MCF 10A (cell line): ENCODE measurements around the gene SH3RF2. TPM values are rescaled to one million over a fixed set of nuclear protein-coding genes. Genes with fewer than 3 reads are reported as not detected.

Experiments
- BruUV-seq: library from RNA; stranded (reverse); fragments of 400-500 nt; replicated peaks from 2 replicates; lab custom pipeline; 2021; lab: Mats Ljungman, UMichigan
- CTCF ChIA-PET: fragments of 300-600 bp; sonication (Branson Sonifier 250); formaldehyde crosslinking; extraction: SDS; loops from one replicate; lab custom pipeline; 2021; ENCODE audit warnings: antibody characterized with exemption, inconsistent platforms; lab: Yijun Ruan, JAX
- POLR2A ChIA-PET: fragments of 300-600, 350-650 bp; sonication (Branson Sonifier 250); formaldehyde crosslinking; extraction: SDS; loops from one replicate; lab custom pipeline; 2020; ENCODE audit warnings: antibody characterized with exemption, inconsistent platforms; lab: Yijun Ruan, JAX
- DNase-seq: peaks from one replicate; pipeline ENCODE4 v3.0.0-alpha.2; 2018; ENCODE audit not compliant: unreplicated experiment
- H3K27ac Mint-ChIP-seq: one replicate; pipeline ENCODE4 v1.8.0; 2022; ENCODE audit warnings: mild to moderate bottlenecking, low read depth, mixed read lengths; ENCODE audit not compliant: unreplicated experiment
- H3K27me3 Mint-ChIP-seq: one replicate; pipeline ENCODE4 v1.8.0; 2022; ENCODE audit warnings: mixed read lengths; ENCODE audit not compliant: insufficient read depth, unreplicated experiment
- H3K36me3 Mint-ChIP-seq: one replicate; pipeline ENCODE4 v1.8.0; 2022; ENCODE audit warnings: mild to moderate bottlenecking, moderate library complexity, mixed read lengths; ENCODE audit not compliant: insufficient read depth, unreplicated experiment
- H3K4me1 Mint-ChIP-seq: one replicate; pipeline ENCODE4 v1.8.0; 2022; ENCODE audit warnings: mixed read lengths; ENCODE audit not compliant: insufficient read depth, unreplicated experiment
- H3K4me3 Mint-ChIP-seq: one replicate; pipeline ENCODE4 v1.8.0; 2022; ENCODE audit warnings: mild to moderate bottlenecking, moderate library complexity, mixed read lengths; ENCODE audit not compliant: unreplicated experiment
- H3K9me3 Mint-ChIP-seq: one replicate; pipeline ENCODE4 v1.8.0; 2022; ENCODE audit warnings: mixed read lengths; ENCODE audit not compliant: unreplicated experiment
- intact Hi-C: fragments of 100-400 bp; cut with micrococcal nuclease; formaldehyde crosslinking; loops from 2 replicates; pipeline ENCODE4 v1.14.1; 2022
- total RNA-seq: library from RNA; stranded (reverse); gene quantifications from 2 replicates; pipeline ENCODE4 v1.2.3, GENCODE V29; 2022
- TF ChIP-seq, protein P1 (sequence below): fragments of 200-600 bp; IDR thresholded peaks from one replicate; pipeline ENCODE4 v1.8.0; 2022; ENCODE audit warnings: antibody characterized with exemption, mild to moderate bottlenecking; ENCODE audit not compliant: unreplicated experiment

Gene SH3RF2
- total RNA-seq, 1 experiment from 2014 or later = 29.6 TPM

DNA sequence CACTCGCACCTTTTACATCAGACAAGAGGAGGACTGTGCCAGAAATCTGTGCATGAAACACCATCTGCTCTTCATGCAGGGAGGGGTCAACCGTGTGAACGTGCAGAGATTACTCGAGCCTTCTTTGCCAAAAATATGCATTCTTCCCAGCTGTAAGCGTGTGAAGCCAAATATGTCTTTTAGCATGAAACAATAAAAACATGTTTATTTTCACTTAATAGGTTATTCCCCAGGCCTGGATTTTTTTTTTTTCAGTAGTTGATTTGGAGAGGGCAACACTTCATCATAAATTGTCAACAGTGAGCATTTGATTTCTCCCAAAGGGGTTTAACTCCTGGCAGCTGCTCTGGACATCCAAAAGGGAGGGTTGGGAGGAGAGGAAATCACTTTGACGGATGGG is 145.2 kb downstream of the SH3RF2 start:
- H3K36me3 Mint-ChIP-seq = peaks cover 7% of the 10 kb centered on the region
- H3K27ac Mint-ChIP-seq = no peak overlapping the region
- ChIA-PET POLR2A (interaction anchor here (1.1 kb wide), 1 partner anchor 10 kb away, joined by 4 read pairs; no protein-coding TSS in a partner anchor), CTCF (interaction anchor here (0.6 kb wide), 2 partner anchors 22 to 178 kb away, joined by 3 read pairs; no protein-coding TSS in a partner anchor)
- no peak overlapping the region for H3K4me3 Mint-ChIP-seq
- H3K4me1 Mint-ChIP-seq = peaks cover 15% of the 10 kb centered on the region
- no peaks in the 10 kb centered on the region for H3K9me3 Mint-ChIP-seq
- TF ChIP-seq, protein P1, sequence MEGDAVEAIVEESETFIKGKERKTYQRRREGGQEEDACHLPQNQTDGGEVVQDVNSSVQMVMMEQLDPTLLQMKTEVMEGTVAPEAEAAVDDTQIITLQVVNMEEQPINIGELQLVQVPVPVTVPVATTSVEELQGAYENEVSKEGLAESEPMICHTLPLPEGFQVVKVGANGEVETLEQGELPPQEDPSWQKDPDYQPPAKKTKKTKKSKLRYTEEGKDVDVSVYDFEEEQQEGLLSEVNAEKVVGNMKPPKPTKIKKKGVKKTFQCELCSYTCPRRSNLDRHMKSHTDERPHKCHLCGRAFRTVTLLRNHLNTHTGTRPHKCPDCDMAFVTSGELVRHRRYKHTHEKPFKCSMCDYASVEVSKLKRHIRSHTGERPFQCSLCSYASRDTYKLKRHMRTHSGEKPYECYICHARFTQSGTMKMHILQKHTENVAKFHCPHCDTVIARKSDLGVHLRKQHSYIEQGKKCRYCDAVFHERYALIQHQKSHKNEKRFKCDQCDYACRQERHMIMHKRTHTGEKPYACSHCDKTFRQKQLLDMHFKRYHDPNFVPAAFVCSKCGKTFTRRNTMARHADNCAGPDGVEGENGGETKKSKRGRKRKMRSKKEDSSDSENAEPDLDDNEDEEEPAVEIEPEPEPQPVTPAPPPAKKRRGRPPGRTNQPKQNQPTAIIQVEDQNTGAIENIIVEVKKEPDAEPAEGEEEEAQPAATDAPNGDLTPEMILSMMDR = no peak
- BruUV-seq = no TSS peak
- intact Hi-C loops = no loop called here
- no peaks in the 10 kb centered on the region for H3K27me3 Mint-ChIP-seq
- no peak for DNase-seq

DNA sequence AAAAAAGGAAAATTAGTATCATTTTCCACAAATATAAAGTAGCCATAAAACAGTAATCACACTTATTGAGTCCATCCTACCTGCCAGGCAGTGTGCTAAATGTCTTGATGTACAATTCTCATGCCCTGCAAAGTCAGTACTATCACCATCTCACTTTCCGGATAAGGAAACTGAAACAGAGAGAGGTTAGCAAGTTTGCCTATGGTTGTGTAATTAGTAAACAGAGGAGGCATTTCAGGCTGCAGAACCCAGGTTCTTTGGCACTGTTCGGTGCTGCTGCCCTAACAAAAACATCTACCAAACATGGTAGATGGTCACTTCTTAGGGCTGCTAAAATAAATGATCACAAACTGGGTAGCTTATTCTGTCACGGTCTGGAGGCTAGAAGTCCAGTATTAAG is 146.4 kb downstream of the SH3RF2 start:
- POLR2A ChIA-PET = interaction anchor here (1.1 kb wide), 1 partner anchor 12 kb away, joined by 4 read pairs; no protein-coding TSS in a partner anchor
- intact Hi-C loops = no loop called here
- H3K4me3 Mint-ChIP-seq = no peak overlapping the region
- H3K27ac Mint-ChIP-seq = no peak overlapping the region
- TF ChIP-seq, protein P1 = no peak
- H3K9me3 Mint-ChIP-seq = no peaks in the 10 kb centered on the region
- no peaks in the 10 kb centered on the region for H3K27me3 Mint-ChIP-seq
- H3K4me1 Mint-ChIP-seq = peaks cover 15% of the 10 kb centered on the region
- no TSS peak for BruUV-seq
- DNase-seq = no peak
- H3K36me3 Mint-ChIP-seq = peaks cover 7% of the 10 kb centered on the region
- CTCF ChIA-PET = interaction anchor here (0.6 kb wide), 1 partner anchor 11 kb away, joined by 3 read pairs; no protein-coding TSS in a partner anchor

DNA sequence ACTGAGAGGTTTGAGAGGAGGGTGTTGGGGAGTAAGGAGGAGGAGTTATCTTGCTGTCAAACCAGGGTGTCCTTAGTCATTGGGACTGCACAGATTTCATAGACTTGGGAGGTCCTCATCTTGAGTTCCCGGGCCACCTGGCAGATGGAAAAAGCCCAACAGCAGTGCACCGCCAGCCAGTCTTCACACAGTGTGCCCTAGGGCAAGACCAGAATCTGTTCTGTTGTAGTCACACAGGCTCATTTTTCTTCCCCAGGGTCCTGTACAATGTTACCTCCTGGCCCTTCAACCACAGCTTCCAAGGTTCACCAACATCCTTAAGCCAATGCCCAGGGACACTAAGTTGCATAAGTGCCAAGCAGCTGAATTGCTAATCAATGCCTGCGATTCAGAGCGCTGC is 148.0 kb downstream of the SH3RF2 start:
- CTCF ChIA-PET = no interaction called here
- intact Hi-C loops = no loop called here
- Mint-ChIP-seq H3K4me3 (no peak overlapping the region), H3K36me3 (peaks cover 7% of the 10 kb centered on the region), H3K27ac (no peak overlapping the region), H3K9me3 (no peaks in the 10 kb centered on the region), H3K27me3 (no peaks in the 10 kb centered on the region), H3K4me1 (peaks cover 13% of the 10 kb centered on the region)
- DNase-seq = no peak
- BruUV-seq = no TSS peak
- TF ChIP-seq, protein P1 = no peak
- POLR2A ChIA-PET = interaction anchor here (0.7 kb wide), 1 partner anchor 95 kb away, joined by 3 read pairs; no protein-coding TSS in a partner anchor

DNA sequence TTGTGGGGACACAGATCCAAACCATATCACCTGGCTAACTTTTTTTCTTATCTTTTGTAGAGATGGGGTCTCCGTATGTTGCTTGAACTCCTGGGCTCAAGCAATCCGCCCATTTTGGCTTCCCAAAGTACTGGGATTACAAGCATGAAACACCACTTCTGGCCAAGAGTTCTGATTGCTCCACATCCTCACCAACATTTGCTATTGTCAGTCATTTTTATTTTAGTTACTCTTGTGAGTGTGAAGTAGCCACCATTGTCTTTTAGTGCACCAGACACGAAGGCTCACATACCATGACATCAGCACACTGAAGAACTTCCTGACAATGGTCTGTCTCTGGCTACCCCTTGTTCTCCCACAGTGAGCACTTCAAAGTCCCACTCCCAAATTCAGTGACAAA is 151.7 kb downstream of the SH3RF2 start:
- no peak for DNase-seq
- ChIA-PET CTCF (no interaction called here), POLR2A (interaction anchor here (1.6 kb wide), 1 partner anchor 16 kb away, joined by 6 read pairs; no protein-coding TSS in a partner anchor)
- BruUV-seq = no TSS peak
- intact Hi-C loops = no loop called here
- Mint-ChIP-seq H3K4me1 (peaks cover 6% of the 10 kb centered on the region), H3K9me3 (no peaks in the 10 kb centered on the region), H3K27ac (no peak overlapping the region), H3K4me3 (no peak overlapping the region), H3K36me3 (no peaks in the 10 kb centered on the region), H3K27me3 (no peaks in the 10 kb centered on the region)
- TF ChIP-seq, protein P1 = no peak
